Choroid plexus epithelial cell (primary cell): Measurements from ENCODE around the gene NEURL3.
"Not testable (repeated sequence)": the region's sequence is repeated elsewhere in the genome, so short reads cannot be mapped to it uniquely, and the experiment has no call there.

Source experiments
- DNase-seq: peaks from one replicate; pipeline ENCODE4 v3.0.0-alpha.2; 2010; ENCODE audit warnings: low read depth
- H3K4me3 ChIP-seq: 2 replicates; pipeline ENCODE4 v1.5.1; 2011; ENCODE audit warnings: low read depth, mild to moderate bottlenecking, control low read depth, low read length, moderate library complexity
- TF ChIP-seq, protein P1 (sequence below): conservative IDR thresholded peaks from 2 replicates; pipeline ENCODE4 v1.5.1; 2011; ENCODE audit warnings: low read depth, mild to moderate bottlenecking, control low read depth, inconsistent platforms, low read length, moderate library complexity

The NEURL3 gene, protein sequence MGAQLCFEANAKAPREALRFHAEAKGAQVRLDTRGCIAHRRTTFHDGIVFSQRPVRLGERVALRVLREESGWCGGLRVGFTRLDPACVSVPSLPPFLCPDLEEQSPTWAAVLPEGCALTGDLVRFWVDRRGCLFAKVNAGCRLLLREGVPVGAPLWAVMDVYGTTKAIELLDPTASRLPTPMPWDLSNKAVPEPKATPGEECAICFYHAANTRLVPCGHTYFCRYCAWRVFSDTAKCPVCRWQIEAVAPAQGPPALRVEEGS

DNA sequence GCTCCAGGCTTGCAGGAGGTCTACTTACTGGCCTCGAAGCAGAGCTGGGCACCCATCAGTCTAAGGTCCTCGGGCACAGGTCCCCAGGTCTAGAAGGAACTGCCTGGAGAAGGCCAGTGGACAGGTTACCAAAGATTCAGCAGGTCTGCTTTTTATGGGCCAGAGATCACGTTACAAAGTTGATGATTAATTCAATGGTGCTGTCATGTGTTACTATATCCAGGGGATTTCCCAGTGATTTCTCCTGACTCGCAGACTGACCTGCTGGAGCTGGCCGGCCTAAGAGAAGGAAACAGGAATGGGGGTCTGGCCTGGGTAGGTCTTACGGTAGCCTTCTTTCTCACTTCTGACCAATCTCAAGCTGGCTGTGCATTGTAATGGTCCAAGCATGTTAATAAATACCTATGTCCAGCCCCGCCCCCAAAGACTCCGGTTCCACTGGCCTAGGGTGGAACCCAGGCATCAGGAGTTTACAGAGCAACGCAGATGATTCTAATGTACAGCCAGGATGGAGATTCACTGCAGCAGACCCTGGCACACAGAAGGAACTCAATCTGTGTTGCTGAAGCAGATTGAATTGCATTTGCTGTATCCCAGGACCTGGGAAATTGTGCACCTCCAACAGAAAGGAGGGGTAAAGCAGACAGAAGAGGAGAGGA lies at the start of gene NEURL3:
Gene NEURL3, minus strand, starts transcription at position 127 of the 659 bp plus-strand sequence. Its CDS starts 71 bp downstream, at position 56.
- no peak within 1 kb of the TSS for H3K4me3 ChIP-seq
- DNase-seq, result peak; percentile 75
- TF ChIP-seq, protein P1, sequence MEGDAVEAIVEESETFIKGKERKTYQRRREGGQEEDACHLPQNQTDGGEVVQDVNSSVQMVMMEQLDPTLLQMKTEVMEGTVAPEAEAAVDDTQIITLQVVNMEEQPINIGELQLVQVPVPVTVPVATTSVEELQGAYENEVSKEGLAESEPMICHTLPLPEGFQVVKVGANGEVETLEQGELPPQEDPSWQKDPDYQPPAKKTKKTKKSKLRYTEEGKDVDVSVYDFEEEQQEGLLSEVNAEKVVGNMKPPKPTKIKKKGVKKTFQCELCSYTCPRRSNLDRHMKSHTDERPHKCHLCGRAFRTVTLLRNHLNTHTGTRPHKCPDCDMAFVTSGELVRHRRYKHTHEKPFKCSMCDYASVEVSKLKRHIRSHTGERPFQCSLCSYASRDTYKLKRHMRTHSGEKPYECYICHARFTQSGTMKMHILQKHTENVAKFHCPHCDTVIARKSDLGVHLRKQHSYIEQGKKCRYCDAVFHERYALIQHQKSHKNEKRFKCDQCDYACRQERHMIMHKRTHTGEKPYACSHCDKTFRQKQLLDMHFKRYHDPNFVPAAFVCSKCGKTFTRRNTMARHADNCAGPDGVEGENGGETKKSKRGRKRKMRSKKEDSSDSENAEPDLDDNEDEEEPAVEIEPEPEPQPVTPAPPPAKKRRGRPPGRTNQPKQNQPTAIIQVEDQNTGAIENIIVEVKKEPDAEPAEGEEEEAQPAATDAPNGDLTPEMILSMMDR, result no peak

DNA sequence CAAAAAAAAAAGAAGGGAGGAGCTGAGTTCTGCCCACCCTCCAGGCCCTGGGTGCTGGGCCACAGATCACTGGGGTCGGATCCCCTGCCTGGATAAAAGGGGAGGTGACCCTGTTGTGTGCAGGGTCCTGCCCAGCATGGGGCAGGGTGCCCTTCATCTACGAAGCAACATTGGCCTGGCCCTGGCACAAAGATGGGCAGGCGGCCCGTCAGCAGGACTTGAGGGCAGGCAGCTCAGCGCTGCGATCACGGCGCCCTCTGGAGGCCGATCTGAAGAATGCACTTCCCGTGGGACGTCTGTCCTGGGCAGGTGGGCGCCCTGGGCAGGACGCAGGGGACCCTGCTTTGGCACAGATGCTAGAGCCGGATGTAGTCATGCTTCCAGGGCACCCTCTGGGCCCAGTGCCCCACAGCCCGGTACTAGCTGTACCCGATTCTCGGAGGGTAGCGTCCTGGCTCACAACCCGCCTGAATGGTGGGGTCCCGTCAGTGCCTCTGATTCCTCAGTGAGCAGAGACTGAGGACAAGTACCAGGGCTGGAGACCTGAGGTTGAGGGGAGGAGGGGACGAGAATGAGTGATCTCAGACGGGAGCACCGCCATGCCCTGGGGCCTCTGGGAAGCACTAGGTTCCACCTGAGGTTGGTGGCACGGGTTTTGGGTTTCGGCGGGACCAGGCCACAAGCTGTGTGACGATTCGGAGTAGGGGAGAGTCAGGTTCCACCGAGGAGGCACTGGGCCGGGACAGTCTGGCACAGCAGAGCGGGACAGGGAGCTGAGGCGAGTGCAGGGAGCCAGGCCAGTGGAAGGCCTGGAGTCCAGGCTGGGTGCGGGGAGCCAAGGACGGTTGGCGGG lies 49.4 kb upstream of the NEURL3 start:
- no peak overlapping the region for H3K4me3 ChIP-seq
- DNase-seq, result peak; percentile 65
- TF ChIP-seq, protein P1, result peak; percentile 86

DNA sequence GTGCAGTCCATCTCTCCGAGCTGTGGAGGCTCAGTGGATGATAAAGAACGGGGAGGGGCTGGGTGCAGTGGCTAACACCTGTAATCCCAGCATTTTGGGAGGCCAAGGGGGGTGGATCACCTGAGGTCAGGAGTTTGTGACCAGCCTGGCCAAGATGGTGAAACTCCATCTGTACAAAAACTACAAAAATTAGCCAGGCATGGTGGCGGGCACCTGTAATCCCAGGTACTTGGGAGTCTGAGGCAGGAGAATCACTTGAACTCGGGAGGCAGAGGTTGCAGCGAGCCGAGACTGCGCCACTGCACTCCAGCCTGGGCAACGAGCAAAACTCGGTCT lies 48.8 kb upstream of the NEURL3 start:
- DNase-seq, H3K4me3 ChIP-seq: not testable (repeated sequence)

DNA sequence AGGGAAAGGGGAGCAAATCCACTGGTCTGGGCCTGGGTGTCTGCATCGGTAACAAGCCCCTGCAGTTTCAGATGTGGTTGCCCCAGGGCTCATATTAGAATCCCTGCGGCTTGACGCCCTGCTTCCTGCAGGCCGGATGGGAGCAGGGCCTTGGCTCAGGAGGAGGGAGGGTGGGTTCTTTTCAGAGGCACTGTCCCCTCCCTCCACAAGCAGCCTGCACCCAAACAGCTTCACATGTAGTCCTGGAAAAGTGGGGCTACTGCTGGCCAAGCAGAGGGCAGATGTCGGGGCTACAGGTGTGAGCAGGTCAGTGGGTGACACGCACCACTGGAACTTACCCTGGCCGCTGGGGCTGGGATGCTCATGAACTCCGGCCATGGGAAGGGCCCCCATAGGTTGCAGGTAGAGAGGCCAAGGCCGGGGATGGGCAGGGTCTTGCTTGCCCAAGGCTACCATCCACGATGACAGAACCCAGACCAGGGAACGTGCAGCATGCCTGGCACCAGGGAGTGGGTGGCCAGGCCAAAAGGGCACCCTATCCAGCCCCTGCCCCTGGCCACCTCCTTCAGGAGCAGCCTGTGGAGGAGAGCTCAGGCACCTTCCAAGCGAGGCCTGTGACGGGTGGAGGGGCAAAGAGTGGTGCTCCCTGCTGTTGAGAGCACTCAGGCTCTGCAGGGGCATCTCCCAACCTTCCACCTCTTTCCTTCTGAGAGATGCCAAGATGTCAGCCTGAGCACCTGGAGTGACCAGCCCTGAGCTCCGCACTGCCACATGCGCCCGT lies 48.2 kb upstream of the NEURL3 start:
- DNase-seq, result no peak
- TF ChIP-seq, protein P1, result no peak
- H3K4me3 ChIP-seq, result no peak overlapping the region

DNA sequence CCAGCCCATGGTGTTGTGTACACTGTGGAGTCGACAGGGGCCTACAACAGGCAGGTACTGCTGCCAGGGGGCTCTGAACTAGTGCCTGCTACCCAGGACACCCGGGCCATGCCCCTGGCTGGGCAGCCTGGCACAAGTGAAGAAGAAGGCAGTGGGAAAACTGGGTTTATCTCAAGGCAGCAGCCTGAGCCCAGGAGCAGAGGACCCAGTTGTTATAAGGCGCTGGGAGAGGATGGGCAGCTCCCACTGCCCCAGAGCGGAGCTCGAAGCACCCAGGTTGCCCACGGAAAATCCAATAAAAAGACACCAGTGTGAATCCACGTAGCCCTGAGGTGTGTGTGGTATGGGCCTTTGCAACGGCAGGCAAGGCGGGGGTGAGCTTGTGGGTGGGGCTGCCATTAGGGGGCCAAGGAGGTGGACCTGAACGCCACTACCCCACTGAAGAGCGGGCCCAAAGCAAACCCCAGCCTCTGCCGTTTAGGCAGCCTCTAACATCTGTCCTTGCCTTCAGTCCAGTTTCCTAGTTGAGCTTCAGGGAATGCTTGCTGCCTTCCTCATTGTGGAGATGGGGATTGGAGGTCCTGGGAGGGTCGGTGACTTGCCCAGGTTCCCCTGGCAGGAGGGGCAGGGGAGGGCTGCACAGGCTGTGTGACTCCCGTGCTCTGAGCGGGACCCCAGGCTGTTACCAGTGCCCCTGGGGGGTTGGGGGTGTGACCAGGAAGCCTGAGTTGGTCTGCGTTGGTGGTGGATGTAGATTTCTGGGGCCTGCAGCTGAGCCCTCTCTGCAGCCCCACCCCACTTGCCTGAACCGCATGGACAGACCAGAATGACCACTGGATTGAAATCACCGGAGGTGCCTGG lies 47.4 kb upstream of the NEURL3 start:
- TF ChIP-seq, protein P1, result no peak
- H3K4me3 ChIP-seq, result no peak overlapping the region

DNA sequence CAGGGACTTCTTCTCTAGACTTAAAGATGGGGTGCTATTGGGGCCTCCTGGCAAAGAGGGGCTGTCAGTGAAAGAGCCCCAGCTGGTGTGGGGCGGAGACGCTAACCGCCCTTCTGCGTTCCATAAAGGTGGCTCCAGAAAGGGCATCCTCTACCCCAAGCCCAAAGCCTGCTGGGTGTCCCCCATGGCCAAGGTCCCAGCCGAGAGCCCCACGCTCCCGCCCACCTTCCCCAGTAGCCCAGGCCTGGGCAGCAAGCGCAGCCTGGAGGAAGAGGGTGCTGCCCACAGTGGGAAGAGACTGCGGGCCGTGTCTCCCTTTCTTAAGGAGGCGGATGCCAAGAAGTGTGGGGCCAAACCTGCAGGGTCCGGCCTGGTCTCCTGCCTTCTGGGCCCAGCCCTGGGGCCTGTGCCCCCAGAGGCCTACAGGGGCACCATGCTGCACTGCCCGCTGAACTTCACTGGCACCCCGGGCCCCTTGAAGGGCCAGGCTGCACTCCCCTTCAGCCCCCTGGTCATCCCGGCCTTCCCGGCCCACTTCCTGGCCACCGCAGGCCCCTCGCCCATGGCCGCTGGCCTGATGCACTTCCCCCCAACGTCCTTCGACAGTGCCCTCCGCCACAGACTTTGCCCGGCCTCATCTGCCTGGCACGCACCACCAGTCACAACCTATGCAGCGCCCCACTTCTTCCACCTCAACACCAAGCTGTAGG lies 46.6 kb upstream of the NEURL3 start:
- TF ChIP-seq, protein P1, result no peak
- no peak for DNase-seq
- H3K4me3 ChIP-seq, result no peak overlapping the region

More for the DNA sequence above, 47.4 kb upstream of the NEURL3 start:
- DNase-seq, result no peak
